Ishikawa (cell line): Measurements from ENCODE around the gene PNPLA7.

Experiments
- CEBPB ChIP-seq: IDR thresholded peaks from 2 replicates; pipeline ENCODE4 v1.6.1; 2012
- CREB1 ChIP-seq: IDR thresholded peaks from 2 replicates; pipeline ENCODE4 v1.6.1; 2012; ENCODE audit warnings: low read depth
- EGR1 ChIP-seq: IDR thresholded peaks from 2 replicates; pipeline ENCODE4 v1.6.1; 2012
- EP300 ChIP-seq: IDR thresholded peaks from 2 replicates; pipeline ENCODE4 v1.6.1; 2012; ENCODE audit warnings: borderline replicate concordance
- FOXM1 ChIP-seq: IDR thresholded peaks from 2 replicates; pipeline ENCODE4 v1.6.1; 2012; ENCODE audit warnings: low read depth, borderline replicate concordance
- NFIC ChIP-seq: IDR thresholded peaks from 2 replicates; pipeline ENCODE4 v1.6.1; 2012
- RAD21 ChIP-seq: IDR thresholded peaks from 2 replicates; pipeline ENCODE4 v1.6.1; 2012; ENCODE audit warnings: low read depth
- TAF1 ChIP-seq: IDR thresholded peaks from 2 replicates; pipeline ENCODE4 v1.6.1; 2012; ENCODE audit warnings: low read depth, mild to moderate bottlenecking
- YY1 ChIP-seq: IDR thresholded peaks from 2 replicates; pipeline ENCODE4 v1.6.1; 2012; ENCODE audit warnings: low read depth
- TF ChIP-seq, protein P1 (sequence below): IDR thresholded peaks from 2 replicates; pipeline ENCODE4 v1.6.1; 2012; ENCODE audit warnings: low read depth, mild to moderate bottlenecking
- TF ChIP-seq, protein P2 (sequence below): IDR thresholded peaks from 2 replicates; pipeline ENCODE4 v1.6.1; 2012

DNA sequence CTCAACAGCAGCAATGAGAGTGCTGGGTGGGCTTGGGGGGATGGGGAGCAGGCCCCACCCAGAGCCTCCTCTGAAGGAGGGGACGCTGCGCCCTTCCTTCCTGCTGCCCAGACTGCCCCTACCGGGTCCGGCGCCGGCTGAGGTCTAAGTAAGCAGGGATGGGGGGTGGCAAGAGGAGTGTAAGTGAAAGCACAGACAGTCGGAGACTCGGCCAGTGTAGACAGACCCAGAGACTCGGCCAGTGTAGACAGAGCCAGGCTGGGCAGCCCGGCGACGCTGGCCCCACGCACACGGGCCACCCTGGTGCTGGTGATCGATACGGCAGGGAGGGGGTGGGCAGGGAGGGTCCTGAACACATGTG is 101.6 kb downstream of the PNPLA7 start:
- TF ChIP-seq, protein P1, sequence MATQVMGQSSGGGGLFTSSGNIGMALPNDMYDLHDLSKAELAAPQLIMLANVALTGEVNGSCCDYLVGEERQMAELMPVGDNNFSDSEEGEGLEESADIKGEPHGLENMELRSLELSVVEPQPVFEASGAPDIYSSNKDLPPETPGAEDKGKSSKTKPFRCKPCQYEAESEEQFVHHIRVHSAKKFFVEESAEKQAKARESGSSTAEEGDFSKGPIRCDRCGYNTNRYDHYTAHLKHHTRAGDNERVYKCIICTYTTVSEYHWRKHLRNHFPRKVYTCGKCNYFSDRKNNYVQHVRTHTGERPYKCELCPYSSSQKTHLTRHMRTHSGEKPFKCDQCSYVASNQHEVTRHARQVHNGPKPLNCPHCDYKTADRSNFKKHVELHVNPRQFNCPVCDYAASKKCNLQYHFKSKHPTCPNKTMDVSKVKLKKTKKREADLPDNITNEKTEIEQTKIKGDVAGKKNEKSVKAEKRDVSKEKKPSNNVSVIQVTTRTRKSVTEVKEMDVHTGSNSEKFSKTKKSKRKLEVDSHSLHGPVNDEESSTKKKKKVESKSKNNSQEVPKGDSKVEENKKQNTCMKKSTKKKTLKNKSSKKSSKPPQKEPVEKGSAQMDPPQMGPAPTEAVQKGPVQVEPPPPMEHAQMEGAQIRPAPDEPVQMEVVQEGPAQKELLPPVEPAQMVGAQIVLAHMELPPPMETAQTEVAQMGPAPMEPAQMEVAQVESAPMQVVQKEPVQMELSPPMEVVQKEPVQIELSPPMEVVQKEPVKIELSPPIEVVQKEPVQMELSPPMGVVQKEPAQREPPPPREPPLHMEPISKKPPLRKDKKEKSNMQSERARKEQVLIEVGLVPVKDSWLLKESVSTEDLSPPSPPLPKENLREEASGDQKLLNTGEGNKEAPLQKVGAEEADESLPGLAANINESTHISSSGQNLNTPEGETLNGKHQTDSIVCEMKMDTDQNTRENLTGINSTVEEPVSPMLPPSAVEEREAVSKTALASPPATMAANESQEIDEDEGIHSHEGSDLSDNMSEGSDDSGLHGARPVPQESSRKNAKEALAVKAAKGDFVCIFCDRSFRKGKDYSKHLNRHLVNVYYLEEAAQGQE, result no peak
- TF ChIP-seq CREB1 (no peak), TAF1 (0 out of 2 replicates have a peak, but pooled peaks have one; percentile 10), CEBPB (no peak), RAD21 (no peak), FOXM1 (no peak), EP300 (no peak), EGR1 (no peak), YY1 (no peak), NFIC (no peak)
- TF ChIP-seq, protein P2, sequence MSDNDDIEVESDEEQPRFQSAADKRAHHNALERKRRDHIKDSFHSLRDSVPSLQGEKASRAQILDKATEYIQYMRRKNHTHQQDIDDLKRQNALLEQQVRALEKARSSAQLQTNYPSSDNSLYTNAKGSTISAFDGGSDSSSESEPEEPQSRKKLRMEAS, result no peak
